Amniotic epithelial cell (primary cell): Measurements from ENCODE around the gene MACROD2.
"Not testable (repeated sequence)": the region's sequence is repeated elsewhere in the genome, so short reads cannot be mapped to it uniquely, and the experiment has no call there.

Source experiments
- DNase-seq: peaks from one replicate; pipeline ENCODE4 v3.0.0-alpha.2; 2010; ENCODE audit warnings: low read depth

The MACROD2 gene

DNA sequence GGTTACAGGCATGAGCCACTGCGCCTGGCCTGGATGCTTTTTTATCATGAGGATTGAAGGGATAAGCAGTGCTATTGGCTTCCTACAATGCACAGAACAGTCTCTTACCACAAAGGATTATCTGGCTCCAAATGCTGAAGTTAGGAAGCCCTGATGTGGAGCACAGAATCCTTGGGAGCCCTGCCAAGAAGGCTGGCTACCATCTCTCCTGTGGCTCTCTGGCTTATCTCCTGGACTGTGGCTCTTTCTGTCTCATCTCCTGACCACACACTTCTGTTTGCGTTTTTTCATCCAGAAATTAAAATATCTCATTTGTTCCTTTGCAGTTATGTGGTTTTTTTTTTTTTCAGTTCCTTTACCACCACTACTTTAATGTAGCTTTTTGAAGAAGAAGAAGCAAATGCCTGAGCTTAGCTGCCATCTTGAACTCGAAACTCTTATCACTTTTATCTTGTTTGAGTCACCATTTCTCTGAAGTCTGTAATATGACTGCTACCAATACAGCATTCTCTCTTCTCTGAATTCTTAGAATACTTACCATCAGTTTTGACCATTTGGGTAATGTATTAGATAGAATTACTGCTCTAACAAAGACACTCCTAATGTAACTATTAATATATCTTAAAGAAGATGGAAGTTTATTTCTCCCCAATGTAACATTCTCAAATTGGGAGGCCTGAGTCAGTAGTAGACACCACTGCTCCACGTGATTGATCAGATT lies 1533.2 kb downstream of the MACROD2 start:
- peak; percentile 87 for DNase-seq

DNA sequence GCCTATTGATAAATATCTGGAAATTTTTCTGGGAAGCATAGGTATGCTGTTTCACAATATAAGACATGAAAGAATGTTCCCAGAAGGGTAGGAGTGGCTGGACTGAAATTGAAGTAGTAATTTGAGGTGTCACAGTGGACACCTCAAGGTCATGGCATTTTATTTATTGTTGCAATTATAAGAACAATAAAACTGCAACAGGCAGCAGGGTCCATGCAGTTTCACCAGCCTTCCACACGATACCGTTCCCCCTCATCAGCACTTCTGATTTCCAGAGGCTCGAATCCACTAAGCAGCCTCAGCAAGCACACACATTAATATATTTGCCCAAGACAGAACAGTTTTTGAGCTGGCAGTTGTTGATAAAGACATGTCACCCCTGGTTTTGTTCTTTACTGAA lies 1540.5 kb downstream of the MACROD2 start:
- no peak for DNase-seq

DNA sequence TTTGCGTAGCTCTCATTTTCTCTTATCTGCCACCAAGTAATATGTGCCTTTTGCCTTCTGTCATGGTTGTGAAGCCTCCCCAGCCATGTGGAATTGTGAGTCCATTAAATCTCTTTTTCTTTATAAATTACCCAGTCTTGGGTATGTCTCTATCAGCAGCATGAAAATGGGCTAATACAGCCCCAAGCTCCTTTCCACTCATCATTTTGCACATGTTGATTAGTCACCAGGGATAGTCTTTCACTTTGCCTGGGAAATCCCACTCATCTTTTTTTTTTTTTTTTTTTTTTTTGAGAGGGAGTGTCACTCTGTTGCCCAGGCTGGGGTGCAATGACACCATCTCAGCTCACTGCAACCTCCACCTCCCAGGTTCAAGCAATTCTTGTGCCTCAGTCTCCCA lies 1541.9 kb downstream of the MACROD2 start:
- DNase-seq, result not testable (repeated sequence)

DNA sequence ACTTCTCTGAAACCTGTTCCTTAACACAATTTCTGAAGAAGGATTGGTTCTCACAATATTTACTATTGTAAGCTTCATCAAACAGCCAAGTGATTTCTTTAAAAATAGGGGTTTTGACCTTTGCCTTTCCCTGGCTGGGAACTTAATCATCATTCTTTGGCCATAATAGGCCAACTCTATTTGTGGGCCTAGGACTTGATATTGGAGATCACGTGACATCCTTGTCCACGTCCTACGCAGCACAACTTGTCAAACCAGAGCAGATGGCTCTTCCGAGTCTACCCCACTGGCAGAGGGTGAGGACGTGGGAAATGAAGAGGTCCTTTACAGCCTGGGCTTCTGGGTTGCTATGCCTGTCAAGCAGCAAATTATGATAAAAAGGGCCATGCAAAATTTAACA lies 1547.3 kb downstream of the MACROD2 start:
- no peak for DNase-seq

DNA sequence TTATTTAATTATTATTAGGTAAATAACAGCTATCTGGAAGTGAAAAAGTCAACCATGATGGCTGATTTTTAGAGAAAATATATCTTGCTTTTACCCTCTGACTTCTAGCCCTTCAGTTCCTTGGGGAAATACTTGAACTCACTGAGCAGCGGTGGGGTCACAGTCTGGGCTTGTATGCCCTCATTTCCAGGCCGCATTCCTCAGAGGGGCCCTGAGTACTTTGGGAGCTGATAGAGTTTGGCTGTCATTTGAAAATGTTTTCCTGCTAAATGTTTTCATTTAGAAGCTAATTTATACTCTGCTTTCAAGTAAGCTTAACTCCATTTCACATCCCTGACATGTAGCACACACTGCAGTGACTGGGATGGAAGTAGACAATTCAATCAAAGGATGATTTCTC lies 1549.4 kb downstream of the MACROD2 start:
- no peak for DNase-seq

DNA sequence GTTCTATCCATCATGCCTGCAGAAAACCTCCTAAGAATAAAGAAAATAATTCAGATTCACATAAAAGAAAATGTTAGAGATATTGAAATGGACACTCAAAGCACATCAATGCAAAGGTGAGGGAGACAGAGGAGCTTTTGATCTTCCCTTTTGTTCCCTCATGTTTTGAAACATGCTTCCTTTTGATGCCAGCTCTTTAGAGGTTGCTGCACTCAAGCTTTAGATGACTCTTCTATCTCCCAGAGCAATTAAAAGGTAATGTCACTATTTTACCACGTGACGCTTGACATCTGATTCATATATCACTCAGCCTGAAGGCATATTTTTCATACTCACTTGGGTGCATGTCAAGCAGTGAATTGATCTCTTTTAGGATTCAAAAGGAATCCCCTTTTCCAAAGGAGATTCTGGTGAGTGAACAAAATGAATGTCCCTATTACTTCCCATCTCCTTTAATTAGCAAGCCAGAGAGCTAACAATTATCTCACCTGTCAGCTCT lies 1551.3 kb downstream of the MACROD2 start:
- no peak for DNase-seq

DNA sequence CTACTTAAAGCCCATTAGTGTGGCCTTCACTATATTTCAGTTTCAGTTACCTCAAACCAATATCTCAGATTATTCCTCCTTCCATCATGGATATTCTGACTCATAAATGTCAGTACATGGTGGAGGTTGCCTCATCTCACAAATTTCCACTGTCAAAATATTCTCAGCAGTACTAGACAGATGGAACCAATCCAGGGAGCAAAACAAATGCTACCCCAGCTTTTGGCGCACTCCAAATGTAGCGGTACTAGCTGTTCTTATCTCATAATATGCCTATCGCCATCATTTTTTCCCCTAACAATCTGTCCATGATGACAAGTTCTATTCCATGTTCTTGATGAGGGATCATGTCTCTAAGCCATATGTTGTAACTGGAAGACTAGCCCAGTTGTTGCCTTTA lies 1551.8 kb downstream of the MACROD2 start:
- DNase-seq, result peak; percentile 19

DNA sequence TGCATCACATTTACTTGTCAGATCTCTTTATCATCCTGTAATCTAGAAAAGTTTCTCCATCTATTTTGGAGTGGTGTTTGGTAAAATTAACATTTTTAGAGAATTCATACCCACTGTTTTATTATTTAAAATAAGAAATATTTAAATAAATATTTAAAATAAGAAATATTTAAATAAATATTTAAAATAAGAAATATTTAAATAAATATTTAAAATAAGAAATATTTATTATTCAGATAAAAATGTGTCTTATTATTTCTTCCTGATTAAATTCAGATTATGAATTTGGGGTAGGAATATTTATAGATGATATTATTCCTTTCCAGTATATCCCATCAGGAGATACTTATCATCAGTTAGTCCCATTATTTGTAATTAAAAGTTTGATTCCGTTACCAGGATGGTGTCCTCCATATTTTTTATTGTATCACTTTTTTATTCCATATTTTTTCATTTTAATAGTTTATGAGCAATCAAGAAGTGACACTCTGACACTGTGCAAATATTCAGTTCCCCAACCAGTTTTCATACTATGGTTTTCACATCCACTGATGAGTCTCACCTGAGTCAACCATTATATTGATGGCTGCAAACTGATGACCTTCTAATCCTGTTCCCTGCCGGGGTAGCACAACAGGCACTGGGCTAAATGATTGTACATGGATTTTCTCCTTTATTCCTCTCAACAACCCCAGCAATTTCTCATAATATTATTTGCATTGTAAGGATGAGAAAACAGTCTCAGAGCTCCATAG lies 1555.0 kb downstream of the MACROD2 start:
- no peak for DNase-seq

DNA sequence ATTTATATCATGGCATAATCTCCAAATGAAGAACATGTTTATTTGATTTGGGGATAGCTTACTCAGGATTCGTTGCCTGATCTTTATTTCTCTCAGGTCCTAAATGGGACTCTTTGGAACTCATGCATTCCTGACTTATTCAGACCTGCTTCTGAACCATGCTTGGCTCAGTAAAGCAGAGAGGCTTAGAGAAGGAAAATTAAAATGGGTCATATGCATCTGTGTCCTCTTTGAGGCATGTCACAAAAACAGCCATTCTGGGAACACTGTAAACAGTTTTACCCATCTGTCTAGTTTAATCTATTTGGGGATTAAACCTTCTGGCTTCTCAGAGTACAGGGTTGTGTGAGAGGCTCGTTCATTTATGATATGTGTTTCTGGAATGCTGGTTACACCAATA lies 1560.6 kb downstream of the MACROD2 start:
- DNase-seq, result peak; percentile 38

DNA sequence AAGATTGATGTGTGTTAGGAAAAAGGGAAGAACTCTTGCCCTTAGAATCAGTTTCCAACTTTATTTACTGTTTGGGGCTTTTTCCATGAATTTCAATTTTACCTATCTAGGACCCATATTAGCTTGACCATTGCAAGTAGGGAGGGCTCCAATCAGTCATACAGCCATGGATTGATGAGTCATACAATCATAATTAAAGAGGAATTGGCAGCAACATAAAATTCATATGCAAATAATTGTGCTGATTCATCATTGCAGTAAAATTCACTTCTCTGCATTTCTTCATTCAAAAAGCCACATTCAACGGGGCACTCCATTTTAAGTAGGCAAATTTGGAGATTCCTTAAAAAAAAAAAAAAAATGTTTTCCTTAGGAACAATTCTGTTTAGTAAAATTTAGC lies 1561.6 kb downstream of the MACROD2 start:
- no peak for DNase-seq

DNA sequence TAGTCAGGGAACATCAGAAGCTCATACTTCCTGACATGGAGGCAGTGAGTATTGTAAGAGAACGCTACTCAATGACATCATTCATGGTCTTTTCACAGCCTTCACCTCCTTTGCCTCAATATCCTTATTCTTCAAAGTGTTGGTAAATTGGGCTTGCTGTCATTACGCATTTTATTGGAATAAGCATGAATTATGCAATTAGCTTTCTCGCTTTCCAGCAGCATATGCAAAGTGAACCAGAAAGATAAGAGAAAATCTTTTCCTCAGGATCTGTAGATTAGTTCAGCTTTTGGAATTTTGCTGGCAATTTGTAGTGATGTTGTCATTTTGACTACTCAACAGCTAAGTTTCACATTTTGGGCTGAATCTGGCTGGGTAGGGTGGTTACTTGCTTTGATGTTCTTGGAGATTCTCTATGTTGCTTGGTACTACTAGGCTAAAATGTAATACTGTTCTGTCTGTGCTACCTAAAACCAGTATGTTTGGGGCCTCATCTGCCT lies 1565.8 kb downstream of the MACROD2 start:
- no peak for DNase-seq

DNA sequence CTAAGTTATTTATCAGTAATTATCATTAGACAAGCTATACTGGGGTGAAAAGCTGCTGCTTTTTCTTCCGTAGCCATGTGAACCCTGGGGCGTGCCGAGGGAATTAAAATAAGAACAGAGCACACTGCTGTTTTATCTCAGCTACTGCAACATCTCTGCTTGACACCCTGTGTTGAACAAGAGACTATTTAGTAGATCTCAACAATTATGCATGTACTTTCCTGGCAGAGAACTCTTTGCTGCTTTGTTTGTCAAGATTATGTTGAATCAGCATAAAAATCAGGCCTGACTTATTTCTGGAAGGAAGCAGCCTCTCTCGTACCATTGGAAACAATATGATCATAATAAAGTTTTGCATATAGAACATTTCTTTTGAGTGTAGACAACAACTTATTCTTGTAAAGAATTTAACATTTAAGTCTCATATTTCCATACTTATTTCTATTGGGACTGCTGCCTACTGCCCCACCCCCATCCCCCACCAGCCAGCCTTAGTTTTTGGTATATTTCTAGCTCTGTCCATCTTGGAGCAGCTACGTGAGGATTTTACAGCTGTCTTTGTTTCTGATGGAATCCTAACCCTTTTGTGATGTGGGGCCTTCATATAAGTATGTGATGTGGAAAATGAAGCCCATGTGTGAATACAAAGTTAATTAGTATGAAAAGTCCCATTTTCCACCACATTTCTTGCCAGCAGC lies 1566.5 kb downstream of the MACROD2 start:
- peak; percentile 6 for DNase-seq

DNA sequence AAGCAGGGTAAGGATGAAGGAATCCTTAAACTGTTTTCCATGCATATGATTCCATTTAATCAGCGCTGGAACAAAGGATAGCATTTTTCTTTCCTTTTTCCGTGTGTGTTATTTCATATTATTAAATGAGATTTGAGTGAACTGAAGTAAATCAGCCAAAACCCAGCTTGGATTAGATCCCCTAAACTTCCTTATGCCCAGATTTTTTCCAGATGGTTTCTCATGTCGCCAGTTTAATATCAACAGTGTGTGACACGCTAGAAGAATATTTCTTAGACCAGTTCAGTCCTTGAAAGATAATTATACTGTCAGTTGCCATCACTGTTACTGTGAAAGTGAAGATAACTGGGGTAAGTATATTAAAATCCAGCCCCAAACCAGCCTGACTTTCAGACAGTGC lies 1568.5 kb downstream of the MACROD2 start:
- DNase-seq, result no peak

DNA sequence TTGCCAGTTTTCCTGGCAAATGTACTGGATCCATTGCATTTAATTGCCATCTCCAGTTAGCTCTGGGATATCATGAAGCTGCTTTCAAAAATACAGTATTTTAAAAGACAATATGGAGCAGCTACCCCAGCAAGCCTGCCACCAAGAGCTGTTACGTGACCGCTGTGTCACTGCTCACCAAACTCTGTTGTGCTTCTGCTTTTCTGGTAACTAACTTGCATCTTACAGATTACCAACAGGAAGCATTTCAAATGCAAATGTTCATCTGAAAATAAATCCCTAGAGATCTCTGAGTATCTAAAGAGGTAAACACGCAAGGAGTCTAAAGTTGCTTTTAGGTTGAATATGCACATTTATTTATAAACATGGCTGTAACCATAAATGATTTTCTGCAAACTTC lies 1569.7 kb downstream of the MACROD2 start:
- DNase-seq, result no peak

DNA sequence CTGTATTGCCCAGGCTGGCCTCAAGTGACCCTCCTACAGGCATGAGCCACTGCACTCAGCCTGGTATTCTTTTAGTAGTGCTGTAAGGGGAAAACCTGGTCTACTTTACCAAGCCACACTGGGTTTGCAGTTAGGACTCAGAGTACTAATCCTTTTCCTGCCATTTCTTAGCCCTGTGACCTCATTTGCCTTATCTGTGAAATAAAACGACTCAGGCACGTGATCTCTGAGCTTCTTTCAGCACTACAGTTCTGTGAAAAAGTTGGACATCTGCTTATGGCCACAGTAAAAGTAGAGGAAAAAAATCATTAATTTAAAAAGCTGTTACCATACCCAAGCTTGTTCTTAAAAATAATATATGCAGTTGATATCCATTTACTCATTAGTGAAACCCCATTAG lies 1570.5 kb downstream of the MACROD2 start:
- peak; percentile 8 for DNase-seq

DNA sequence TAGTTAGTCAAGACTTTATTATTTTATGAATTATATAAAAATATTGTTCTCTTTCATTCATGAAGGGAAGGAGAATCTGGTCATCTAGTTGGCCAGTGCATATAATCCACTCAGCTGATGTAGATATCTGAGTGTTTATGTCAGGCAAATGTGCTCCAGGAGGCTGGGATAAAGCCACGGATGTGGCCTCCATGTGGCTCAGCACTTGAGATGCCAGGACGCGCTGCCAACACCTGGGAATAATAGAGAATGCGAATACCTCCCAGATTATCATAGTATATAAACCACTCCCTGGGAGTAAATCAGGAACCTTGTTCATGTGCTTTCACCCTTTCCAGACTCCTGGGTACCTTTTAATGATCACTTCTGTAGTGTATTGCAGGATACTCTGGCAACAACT lies 1571.9 kb downstream of the MACROD2 start:
- no peak for DNase-seq

DNA sequence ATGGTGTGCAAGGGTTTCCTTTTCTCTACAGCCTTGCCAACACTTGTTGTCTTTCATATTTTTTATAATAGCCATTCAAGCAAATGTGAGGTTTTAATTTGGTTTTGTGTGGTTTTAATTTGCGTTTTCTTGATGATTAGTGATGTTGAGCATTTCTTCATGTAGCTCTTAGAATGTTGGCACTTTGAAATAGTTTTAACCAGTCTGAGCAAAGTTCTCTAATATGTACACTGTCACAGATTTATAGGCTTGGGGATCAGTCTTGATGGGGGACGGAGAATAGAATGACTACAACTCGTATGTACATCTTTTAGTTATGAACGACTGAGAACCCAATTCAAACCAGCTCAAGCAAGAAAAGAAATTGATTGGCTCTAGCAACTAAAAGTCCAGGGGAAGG lies 1574.8 kb downstream of the MACROD2 start:
- no peak for DNase-seq

DNA sequence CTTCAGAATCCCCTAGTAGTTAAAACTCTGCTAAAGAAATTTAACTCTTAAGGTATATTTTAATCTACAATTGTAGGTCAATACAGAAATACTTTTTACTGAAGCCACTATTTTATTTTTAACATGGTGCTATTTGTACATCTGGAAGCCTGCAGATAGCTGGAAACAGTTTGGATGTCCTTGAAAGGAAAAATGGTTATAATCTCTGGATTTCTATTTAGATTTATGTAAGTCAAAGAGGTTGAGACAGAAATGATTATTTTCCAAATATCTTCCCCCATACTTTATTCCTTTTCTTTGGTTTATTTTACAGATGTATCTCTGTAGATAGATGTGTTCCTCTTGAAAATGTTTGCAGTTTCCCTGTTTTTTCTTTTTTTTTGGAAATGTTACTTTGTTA lies 1575.7 kb downstream of the MACROD2 start:
- no peak for DNase-seq

DNA sequence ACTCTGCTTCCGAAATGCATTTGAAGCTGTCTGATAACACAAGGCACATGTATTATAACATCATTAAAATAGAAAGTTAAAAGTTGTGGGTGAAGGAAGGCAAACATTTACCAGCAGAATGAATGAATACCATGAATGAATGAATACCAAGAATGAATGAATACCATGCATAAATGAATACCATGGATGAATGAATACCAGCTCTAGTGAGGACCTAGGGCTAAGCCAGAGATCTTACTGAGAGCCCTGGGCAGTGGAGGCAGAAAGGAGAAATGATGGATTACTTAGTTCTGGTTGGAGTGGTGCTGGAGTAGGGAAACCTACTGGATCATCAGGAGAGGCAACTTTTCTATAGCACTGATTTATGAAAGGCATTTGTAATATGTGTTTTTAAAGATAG lies 1579.9 kb downstream of the MACROD2 start:
- no peak for DNase-seq

DNA sequence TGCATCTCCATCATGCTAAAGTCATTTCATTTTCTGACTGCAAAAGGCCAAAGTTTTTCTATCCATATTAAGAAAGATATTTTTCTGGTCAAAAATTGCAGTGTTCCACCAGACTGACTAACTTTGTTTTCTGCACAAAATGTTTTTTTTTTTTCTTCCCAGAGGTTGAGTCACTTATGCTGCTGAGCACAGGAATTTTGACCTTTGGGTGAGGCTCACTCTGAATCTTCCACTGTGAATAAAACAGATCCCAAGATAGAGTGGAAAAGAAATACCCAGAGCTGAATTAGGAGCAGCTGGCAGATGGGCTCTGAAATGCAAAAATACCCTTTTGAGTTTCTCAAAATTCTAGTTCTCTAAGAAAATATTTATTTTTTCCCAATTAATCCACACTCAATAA lies 1581.1 kb downstream of the MACROD2 start:
- DNase-seq, result peak; percentile 32

DNA sequence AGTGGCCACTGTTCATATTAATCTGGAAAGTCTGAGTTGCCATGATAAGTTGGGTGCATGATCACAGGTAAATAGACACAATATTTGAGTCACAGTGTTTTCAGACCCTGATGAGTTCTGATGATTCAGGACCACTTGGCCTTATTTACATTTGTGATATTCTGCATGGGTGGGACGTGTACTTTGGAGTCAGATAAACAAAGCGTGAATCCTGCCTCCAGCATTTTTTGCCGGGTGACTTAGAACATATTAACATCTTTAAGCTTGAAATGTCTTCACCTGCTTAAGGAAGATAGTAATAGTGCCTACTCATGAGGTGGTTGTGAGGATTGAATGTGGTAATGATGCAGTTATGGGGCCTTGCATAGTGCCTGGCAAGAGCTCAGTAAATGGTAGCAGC lies 1582.8 kb downstream of the MACROD2 start:
- DNase-seq, result no peak

DNA sequence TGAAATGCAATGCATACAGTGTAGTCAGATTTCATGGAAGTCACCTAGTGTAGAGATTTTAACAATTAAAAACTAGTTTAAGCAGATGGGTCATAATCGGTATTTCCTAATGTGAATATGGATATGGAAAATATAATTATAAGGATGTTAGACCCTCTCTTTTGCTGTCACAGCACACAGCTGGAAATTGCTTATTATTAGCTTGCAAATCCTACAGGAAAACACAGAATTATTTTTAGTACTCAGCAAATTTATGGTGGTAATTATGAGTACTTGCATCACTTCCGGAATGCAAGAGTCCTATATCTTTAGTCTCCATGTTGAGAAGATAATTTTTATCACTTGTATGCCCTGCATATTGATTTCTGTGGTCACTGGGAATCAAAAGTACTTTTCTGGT lies 1584.4 kb downstream of the MACROD2 start:
- DNase-seq, result no peak
